IPS DF 19.7 (cell line): ENCODE results near the gene BRIX1.
A peak's percentile ranks its signal among the peaks of the same experiment; 100 is the strongest.

Source experiments
- DNase-seq: peaks from one replicate; pipeline ENCODE4 v3.0.0-alpha.2; 2013; ENCODE audit warnings: low read depth, low spot score

Gene BRIX1, protein sequence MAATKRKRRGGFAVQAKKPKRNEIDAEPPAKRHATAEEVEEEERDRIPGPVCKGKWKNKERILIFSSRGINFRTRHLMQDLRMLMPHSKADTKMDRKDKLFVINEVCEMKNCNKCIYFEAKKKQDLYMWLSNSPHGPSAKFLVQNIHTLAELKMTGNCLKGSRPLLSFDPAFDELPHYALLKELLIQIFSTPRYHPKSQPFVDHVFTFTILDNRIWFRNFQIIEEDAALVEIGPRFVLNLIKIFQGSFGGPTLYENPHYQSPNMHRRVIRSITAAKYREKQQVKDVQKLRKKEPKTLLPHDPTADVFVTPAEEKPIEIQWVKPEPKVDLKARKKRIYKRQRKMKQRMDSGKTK

DNA sequence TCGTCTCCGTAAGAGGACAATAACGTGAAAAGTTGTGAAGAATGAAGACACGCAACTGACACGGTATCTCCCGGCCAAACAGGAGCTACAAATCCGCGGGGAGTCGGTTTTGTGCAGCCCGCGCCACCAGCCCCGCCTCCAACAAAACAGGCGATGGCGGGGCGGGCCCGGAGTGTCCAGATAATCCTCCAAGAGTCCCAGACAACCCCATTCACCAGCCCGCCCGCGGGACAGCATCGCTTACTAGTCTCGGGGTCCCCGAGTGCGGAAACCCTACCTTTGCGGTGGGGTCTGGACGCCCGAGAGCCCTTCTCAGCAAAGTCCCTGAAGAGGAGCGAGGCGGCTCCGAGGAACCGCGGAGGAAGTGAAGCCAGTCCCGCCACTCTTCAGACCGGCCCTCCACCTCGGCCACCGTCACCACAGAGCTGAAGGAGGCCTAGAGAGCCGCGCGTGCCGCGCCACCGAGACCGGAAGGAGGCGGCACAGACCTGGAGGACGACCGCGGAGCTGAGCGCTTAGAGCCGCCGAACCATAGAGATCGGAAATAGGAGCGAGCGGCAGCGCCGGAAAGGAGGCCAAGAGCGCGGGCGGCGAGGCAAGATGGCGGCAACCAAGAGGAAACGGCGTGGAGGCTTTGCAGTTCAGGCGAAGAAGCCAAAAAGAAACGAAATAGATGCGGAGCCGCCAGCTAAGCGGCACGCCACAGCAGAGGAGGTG lies at the start of gene BRIX1, which contains the start of gene RAD1:
TSS of gene BRIX1 (plus strand) at position 573 of the 717 bp plus-strand sequence. CDS start at position 601, 28 bp downstream.
TSS of gene RAD1 (minus strand) at position 366 of the 717 bp plus-strand sequence. CDS start 612 bp downstream, outside the sequence.
- DNase-seq = peak; percentile 91

DNA sequence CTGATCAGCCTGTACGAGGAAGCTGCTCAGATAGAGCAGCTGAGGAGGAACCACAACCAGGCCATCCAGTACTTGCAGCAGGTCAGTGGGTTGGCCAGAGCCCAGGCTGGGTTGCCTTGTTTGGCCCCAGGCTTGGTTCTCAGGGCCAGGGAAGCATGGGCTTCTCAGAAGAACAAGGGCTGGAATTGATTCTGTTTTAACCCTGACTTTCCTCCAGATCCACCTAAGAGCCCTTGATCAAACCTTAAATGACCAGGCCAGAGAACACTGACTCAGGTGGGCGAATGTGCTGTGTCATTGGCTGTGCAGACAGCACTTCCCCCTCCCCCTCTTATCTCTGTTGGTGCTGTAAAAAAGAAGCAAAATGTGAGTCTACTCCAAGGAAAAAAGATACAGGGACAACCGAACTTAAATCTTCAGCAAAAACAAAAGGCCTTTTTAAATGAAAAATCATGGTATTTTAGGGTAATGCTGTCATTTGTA lies 48.5 kb upstream of the BRIX1 start:
- DNase-seq = no peak

DNA sequence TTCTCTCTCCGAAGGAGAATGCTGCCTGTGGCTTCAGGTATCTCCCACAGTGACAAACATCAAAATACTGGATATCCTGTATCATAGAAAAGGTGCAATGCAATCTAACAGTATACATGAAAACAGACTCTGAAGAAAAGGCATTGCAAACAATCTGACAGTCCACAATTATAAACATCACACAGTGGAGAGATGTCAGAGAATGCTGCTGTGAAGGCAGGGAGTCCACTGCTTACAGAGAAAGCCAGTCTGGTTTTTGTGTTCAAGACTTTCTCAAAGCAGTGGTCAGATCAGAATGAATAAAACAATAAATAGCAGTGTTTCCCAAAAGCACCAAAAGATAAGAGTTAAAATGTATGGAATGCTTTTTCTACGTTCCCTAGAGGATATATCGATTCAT lies 47.9 kb upstream of the BRIX1 start:
- no peak for DNase-seq

DNA sequence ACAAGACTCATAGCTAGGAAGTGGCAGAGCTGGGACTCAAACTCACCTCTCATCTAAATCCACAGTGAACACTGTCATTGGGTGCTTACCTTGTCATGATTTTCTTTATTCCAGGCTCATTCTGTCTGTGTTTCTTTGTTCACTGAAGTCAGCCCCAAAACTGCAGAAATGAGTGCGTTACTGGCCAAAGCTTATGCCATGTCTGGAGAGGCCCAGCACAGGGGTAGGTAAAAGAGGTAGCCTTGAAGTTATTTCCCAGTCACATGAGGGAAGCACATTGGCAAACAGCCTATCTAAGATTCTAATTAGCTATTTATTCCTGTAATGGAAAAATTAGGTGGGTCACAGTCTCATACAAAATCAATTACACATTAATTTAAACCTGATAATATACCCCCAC lies 46.7 kb upstream of the BRIX1 start:
- DNase-seq = no peak

DNA sequence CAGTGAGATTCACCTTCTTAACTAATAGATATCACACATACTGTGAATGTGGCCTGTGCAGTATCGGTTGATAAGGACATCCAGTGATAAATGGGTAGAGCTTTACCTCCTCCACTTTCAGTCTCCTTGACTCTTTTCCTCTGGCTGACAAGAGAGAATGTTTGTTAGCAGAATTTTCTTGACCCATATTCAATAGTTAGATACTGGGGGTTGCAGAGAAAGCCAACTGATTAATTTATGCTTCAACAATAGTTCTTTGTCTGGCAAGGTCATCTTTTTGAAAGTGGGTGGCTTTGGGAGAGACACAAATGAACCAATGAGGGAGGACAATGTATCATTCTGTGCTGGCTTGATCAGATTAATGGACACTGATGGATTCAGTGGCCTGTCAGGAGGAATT lies 46.3 kb upstream of the BRIX1 start:
- no peak for DNase-seq

DNA sequence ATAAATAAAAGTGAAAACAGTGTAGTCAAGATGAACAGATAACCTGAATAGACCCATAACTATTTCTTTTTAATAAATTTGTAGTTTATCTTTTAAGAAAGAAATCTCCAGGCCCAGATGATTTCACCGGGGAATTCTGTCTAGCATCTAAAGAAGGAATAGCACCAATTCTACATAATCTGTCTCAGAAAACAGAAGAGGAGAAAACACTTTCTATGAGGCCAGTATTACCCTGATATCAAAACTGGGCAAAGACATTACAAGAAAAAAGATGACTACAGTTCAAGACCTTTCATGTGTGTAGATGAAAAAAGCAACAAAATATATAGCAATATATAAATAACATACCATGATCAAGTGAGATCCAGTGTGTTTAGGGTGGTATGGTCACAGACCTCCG lies 45.1 kb upstream of the BRIX1 start:
- no peak for DNase-seq

DNA sequence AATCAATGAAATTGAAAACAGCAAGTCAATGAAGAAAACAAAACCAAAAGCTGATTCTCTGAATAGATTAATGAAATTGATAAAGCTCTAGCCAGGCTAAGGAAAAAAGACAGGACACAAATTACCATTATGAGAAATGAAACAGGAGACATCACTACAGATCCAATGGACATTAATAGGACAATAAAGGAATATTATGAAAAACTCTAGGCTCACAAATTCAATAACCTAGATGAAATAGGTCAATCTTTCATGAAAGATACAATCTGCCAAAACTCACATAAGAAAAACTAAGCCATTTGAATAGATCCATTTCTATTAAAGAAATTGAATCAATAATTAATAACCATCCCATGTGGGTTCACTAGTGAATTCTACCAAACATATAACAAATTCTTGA lies 39.2 kb upstream of the BRIX1 start:
- DNase-seq = no peak

DNA sequence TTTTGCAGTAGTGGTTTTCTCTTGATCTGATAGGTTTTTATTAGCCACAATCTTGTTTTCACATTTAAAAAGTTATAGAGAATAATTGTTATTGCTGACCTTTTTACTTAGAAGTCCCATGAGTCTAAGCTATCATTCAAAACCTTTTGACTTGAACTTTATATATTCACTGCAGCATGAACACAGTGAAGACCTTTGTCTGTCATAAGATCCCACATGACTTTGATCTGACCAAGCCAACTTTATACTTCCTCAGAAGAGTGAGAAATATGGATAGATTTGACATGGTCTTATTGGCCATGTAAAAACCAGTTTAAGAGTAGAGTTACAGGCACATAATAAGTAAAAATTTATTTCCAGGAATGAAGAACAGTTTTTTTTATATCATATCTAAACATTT lies 34.3 kb upstream of the BRIX1 start:
- no peak for DNase-seq

DNA sequence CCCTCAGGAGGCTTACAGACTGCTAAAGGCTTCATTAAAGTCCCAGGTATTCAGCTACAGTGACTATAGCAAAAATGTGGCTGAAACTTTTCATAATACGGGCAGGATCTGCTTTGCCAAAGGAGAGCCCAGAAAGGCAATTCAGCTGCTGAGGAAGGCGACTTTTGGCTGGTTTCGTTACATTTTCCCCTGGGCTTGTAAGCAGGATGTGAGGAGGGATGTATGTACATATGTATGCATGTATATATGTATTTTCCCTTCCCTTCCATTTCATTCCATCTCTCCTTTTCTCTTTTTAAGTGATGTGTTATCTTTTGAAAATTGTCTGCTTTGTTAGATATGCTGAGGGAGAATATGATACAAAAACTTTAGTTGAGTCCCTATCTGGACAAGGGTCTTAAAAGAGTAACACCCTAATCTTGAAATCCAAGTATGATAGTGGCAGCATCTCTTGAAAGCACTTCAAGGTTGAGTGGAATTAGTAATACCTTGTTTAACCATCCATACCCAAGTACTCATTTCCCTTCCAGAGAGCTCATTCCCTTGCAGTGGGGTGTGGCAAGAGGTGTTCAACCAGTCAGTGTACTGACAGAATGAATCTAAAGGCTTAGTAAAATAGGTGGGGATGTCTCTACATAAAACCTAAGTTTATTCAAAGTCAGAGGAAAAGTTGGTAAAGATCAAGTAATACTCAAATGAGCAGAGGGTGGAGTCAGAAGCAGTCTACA lies 29.0 kb upstream of the BRIX1 start:
- no peak for DNase-seq

DNA sequence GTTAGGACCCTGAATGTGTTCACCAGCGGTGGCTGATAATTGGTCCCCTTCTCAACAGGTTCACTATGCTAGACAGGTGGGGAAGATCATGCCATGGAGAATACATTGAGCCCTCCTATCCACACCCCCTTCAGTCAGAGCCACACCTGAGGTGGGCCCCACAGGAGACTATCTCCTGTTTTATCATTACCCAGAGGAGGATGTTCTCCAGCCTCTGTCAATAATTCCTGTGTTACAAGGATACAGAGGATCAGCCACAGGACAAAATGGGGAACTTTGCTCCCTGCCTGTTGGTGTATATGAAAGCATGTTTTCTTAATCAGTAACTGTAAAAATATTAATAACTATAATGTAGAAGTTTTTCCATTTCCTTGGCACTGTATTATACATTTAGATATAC lies 26.1 kb upstream of the BRIX1 start:
- DNase-seq = no peak

DNA sequence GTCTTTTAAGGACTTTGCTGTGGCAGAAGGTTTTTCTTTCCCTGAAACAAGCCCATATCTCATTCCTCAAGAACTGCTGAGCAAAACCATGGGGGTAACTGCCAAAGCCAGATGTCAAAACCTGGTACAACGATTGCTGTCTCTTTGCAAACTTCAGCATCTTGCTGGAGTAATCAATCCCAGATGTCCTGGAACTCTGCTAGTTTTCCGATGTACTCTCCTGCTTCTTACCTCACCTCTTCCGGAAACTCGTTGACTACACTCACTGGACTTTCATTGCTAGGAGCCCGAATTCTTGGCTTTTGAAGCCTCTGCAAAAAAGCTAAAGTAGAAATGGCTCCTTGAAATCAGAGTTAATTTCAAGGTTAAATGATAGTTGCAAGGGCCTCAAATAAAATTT lies 23.5 kb upstream of the BRIX1 start:
- DNase-seq = no peak

DNA sequence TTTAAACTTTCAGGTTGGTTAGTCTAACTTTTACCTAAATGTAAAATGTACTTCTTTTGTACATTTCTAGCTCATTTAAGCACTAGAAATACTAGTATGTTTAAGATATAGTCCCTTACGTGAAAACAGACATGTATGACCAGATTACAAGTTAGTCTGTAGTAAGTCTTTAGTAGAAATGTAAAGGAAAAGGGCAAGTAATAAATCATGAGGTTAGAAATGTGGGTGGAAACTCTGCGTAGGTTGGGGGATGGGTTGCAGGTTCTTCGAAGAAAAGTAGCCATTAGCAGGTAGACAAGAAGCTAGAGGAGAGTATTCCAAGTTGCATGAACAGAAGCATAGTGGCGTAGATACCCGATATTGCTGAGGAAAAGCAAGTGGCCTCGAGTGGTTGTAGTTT lies 23.1 kb upstream of the BRIX1 start:
- no peak for DNase-seq

DNA sequence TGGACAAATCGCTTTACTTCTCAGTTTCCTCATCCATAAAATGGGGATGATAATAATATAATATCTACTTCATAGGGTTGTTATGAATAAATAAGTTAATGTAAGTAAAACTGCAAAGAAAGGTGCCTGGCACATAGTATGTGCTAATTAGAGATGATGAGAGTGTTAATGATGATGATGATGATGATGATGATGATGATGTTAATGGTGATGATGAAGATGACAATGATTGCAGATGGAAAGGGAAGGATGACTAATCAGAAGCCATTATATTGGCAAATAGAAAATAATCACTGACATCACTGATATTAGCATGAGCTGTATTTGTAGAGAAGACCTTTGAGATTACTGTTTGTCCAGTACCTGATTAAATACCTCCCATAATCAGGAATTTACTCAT lies 20.8 kb upstream of the BRIX1 start:
- no peak for DNase-seq

DNA sequence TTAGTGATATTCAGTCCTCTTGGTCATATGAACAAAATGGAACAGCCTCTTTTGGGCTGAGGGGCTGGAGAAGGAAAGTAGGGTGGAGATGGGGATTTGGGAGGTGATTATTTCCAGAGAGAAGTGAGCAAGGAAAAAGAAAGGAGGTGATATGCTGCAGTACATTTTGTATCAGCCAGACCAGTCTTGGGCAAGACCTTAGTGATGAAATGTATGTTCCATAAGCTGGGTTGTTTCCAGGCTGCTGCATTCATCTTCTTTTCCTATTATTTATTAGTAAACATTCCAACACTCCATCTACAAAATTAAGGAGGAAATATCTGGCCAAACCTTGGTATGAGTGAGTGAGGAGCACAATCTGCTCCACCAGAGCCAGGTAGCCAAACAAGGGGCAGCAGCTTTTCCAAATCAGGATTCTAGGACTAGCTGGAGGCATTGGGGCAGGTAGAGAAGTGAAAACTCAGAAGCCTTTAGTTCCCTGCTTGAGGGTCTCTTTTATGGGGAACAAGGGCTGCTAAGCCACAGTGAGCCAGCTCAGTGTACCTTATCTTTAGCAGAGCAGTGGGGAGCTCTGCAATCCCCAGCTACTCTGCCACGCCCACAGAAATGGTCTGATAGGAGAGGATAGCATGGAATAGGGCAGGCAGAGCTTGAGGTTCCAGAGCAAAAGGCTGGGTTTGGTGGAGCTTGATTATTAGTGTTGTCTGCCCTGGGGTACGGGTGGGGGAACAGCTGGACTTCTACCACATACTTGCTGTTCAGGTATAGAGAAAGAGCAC lies 19.7 kb upstream of the BRIX1 start:
- no peak for DNase-seq

DNA sequence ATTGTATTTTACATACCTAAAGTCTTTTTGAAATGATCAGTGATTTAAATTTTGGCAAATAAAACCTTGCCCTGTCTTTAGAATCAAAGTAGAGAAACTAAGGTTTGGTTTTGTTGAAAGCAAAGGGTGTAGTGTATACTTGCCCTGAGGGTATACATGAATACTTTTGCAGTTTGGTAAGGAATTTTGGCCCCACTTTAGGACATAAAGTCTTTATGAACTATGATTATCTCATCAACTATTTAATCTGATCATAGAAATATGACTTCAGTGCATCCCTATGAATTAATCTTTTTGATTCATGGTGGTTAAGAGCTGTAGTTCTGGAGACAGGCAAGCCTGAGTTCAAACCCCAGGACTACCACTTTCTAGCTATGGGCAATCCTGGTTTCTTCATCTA lies 17.9 kb upstream of the BRIX1 start:
- no peak for DNase-seq

DNA sequence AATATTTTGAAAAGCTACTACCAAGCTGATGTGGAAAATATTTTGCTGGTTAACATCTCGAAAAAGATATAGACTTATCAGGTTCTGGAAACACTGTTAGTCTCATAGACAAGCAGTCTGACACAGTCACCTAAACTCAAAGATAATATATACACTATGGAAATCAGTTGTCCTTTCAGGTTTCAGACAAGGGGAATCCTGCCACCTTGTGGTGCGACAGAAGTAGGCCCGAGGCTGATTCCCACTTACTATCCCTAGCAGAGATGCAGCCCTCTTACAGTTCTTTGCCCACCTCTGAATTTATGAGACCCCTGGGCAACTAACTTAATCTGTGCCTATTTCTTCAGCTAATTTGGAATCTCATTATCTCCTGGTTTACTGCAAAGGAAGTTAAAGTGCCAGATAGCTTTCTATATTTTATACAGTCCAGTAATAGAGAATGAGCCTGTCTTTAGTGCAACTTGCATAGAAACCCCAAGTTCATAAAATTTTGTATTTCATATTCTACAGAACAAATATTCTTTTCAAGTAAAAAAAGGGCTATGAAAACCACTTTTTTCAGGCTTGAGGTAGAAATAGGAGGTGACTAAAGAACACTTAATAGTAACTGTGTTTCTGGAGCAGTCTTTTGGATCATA lies 17.1 kb upstream of the BRIX1 start:
- DNase-seq = peak; percentile 23

DNA sequence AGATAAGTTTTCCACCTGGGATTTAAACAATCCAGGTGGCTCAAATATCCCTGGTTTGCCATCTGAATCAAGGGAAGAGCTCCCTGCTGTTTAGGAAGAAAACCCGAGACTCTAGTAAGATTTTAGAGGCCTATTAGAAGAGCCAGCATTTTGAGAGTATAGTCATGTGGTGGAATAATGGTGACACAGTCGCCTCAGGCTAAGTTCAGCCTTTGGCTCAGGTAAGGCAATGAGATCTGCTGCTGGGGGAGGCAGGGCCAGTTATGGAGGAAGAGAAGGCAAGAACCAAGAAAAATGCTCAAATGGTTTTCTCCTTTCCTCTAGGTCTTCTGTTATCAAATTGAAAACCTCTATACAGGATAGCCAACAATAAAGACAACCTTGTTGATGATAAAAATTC lies 16.4 kb upstream of the BRIX1 start:
- DNase-seq = no peak

DNA sequence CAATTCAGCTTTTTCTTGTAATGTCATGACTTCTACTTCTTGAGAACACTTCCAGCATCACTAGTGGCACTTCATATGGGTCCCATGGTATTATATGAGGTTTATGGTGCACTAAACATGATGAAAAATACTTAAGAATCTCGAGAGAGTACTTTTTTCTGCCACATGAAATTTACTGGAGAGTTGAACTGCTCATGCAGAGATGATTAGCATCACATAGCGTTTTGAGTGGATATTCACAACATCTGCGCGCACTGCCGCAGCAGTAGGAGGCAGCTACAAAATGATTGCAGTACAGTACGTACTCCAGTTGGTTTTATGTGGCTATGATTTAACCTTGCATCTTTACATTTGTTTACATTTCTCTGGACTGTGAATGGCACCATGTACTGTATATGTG lies 14.9 kb upstream of the BRIX1 start:
- no peak for DNase-seq

DNA sequence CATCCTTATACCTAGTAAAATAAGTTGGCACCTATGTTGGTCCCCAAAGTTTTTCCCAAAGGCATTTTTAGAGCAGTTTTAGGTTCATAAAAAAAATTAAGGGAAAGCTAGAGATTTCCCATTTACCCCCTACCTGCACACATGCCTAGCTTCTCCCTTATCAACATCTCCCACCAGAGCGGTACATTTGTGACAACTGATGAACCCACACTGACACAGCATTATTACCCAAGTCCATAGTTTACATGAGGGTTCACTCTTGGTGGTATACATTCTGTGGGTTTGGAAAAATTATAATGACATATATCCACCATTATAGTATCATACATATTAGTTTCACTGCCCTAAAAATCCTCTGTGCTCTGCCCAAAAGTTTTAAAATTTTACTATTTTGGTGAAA lies 12.3 kb upstream of the BRIX1 start:
- no peak for DNase-seq

DNA sequence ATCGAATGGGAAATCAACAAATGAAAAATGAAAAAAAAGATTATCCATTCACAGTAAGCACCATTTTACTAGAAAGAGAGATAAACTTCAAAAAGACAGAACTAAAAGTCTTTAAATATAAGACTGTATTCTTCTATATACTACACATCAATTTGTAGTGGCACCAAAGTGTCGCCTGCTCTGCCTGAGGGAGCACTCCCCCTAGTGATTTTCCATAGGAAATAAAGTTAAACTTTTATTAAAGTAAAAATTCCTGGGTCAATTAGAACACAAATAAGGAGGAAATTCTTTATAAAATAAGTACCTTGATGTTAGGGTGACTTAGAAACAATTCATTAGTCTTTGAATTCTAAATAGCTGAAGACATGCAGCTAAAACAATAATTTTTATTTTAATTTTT lies 9.9 kb upstream of the BRIX1 start:
- DNase-seq = no peak

DNA sequence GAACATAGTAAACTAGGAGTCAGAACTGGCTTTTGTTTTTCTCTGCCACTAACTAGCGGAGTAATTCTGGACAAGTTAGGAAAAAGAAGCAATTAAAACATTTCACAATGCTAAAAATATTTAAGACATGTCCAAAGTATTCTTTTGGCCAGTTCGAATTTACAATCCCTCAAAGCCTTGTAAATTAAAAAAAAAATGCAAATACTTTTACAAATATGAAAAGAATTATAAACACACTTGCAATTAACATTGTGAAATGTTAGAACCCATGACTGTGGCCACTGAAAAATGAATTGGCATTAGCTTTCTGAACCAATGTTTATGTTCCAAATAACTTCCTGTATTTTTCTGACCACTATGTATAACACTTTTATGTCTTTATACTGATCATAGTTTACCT lies 2.4 kb upstream of the BRIX1 start:
- no peak for DNase-seq
